CD8-positive, alpha-beta memory T cell (primary cell): ENCODE measurements around the gene OR10P1. TPM values are rescaled to one million over a fixed set of nuclear protein-coding genes. Genes with fewer than 3 reads are reported as not detected.

Experiments used
- CTCF ChIA-PET: fragments of 350-600 bp; sonication (Branson Sonifier 250); formaldehyde crosslinking; loops from one replicate; lab custom pipeline; 2021; ENCODE audit warnings: antibody characterized with exemption; lab: Charles Lee
- POLR2A ChIA-PET: fragments of 350-600 bp; sonication (Branson Sonifier 250); formaldehyde crosslinking; loops from one replicate; lab custom pipeline; 2021; ENCODE audit warnings: antibody characterized with exemption; lab: Charles Lee
- DNase-seq, 5 donors: peaks; one replicate each; pipeline versions ENCODE4 v3.0.0 to v3.0.0-alpha.2; 2020 to 2022; ENCODE audit warnings: mixed read lengths in 1 of 5
- H3K27ac ChIP-seq: one replicate; pipeline ENCODE4 v1.7.0; 2013; ENCODE audit warnings: low read depth, mild to moderate bottlenecking, low read length, moderate library complexity
- H3K27me3 ChIP-seq: 2 replicates; pipeline ENCODE4 v1.7.0; 2013; ENCODE audit warnings: low read length, mild to moderate bottlenecking; ENCODE audit not compliant: insufficient read depth, poor library complexity, severe bottlenecking
- H3K36me3 ChIP-seq: 2 replicates; pipeline ENCODE4 v1.7.0; 2013; ENCODE audit warnings: mild to moderate bottlenecking, low read length, moderate library complexity; ENCODE audit not compliant: insufficient read depth
- H3K4me1 ChIP-seq: 2 replicates; pipeline ENCODE4 v1.7.0; 2013; ENCODE audit warnings: mild to moderate bottlenecking, low read length, moderate library complexity; ENCODE audit not compliant: insufficient read depth
- H3K4me3 ChIP-seq: 2 replicates; pipeline ENCODE4 v1.7.0; 2013; ENCODE audit warnings: mild to moderate bottlenecking, low read length
- H3K9me3 ChIP-seq: 2 replicates; pipeline ENCODE4 v1.7.0; 2013; ENCODE audit warnings: mild to moderate bottlenecking, low read length
- H3K27ac Mint-ChIP-seq, 8 donors: one replicate each; pipeline ENCODE4 v1.8.0; 2020 to 2021; ENCODE audit warnings: mixed read lengths in 8 of 8, mild to moderate bottlenecking in 6 of 8, inconsistent platforms in 3 of 8, moderate library complexity in 3 of 8
- H3K27me3 Mint-ChIP-seq, 2 donors: one replicate each; pipeline ENCODE4 v1.8.0; 2020 to 2021; ENCODE audit warnings: mixed read lengths in 2 of 2, mild to moderate bottlenecking in 1 of 2, moderate library complexity in 1 of 2
- H3K36me3 Mint-ChIP-seq, 3 donors: one replicate each; pipeline ENCODE4 v1.8.0; 2020 to 2021; ENCODE audit warnings: mixed read lengths in 3 of 3, inconsistent platforms in 1 of 3, mild to moderate bottlenecking in 1 of 3
- H3K4me1 Mint-ChIP-seq, 3 donors: one replicate each; pipeline ENCODE4 v1.8.0; 2020 to 2021; ENCODE audit warnings: mixed read lengths in 3 of 3, inconsistent platforms in 1 of 3, mild to moderate bottlenecking in 1 of 3
- H3K4me3 Mint-ChIP-seq, 7 donors: one replicate each; pipeline ENCODE4 v1.8.0; 2020 to 2021; ENCODE audit warnings: mixed read lengths in 7 of 7, mild to moderate bottlenecking in 6 of 7, moderate library complexity in 4 of 7, inconsistent platforms in 2 of 7
- H3K9me3 Mint-ChIP-seq, 5 donors: one replicate each; pipeline ENCODE4 v1.8.0; 2020 to 2022; ENCODE audit warnings: mixed read lengths in 5 of 5, mild to moderate bottlenecking in 3 of 5, moderate library complexity in 2 of 5, inconsistent platforms in 1 of 5
- polyA plus RNA-seq: library from polyadenylated mRNA; unstranded; fragments of 300-500 nt; fragmentation: Illumina TruSeq; gene quantifications from one replicate; pipeline ENCODE4 v1.2.3, GENCODE V29; 2021
- total RNA-seq, 2 experiments: library from RNA; stranded (reverse); gene quantifications; one replicate each; pipeline ENCODE4 v1.2.3, GENCODE V29; 2021

OR10P1 gene
- total and polyA plus RNA-seq, 3 experiments from 2014 or later = not detected

GRCh38 chr12:55681142-55682077 lies 44.7 kb downstream of the OR10P1 start:
- peaks cover 5 to 13% (median 8%) of the 10 kb centered on the region in 3 donors for H3K4me1 Mint-ChIP-seq
- Histone ChIP-seq H3K9me3 (no peaks in the 10 kb centered on the region), H3K36me3 (no peaks in the 10 kb centered on the region), H3K27me3 (peaks cover 6% of the 10 kb centered on the region), H3K4me1 (no peaks in the 10 kb centered on the region), H3K27ac (no peak overlapping the region), H3K4me3 (no peak overlapping the region)
- ChIA-PET POLR2A (interaction anchor here (0.6 kb wide), 1 partner anchor 1964 kb away, joined by 3 read pairs; no protein-coding TSS in a partner anchor), CTCF (no interaction called here)
- peak overlapping the region in 1 of 8 donors; percentile 52 for H3K27ac Mint-ChIP-seq
- no peak for DNase-seq
- H3K9me3 Mint-ChIP-seq = no peaks in the 10 kb centered on the region
- H3K36me3 Mint-ChIP-seq = no peaks in the 10 kb centered on the region
- peak overlapping the region in 1 of 7 donors; percentile 41 for H3K4me3 Mint-ChIP-seq
- peaks cover 18 to 48% of the 10 kb centered on the region in 2 donors for H3K27me3 Mint-ChIP-seq

- H3K4me1 ChIP-seq = no peaks in the 10 kb centered on the region
- DNase-seq = no peak
- peaks cover 6% of the 10 kb centered on the region for H3K27me3 ChIP-seq
- no peaks in the 10 kb centered on the region for H3K9me3 ChIP-seq
- CTCF ChIA-PET = no interaction called here
- no peak overlapping the region for H3K4me3 ChIP-seq
- POLR2A ChIA-PET = interaction anchor here (0.6 kb wide), 2 partner anchors 32 to 1963 kb away, joined by 3 read pairs; no protein-coding TSS in a partner anchor
- H3K4me1 Mint-ChIP-seq = peaks cover 10 to 18% (median 12%) of the 10 kb centered on the region in 3 donors
- no peaks in the 10 kb centered on the region for H3K36me3 ChIP-seq
- peaks cover 18 to 48% of the 10 kb centered on the region in 2 donors for H3K27me3 Mint-ChIP-seq
- H3K36me3 Mint-ChIP-seq = no peaks in the 10 kb centered on the region
- peak overlapping the region in 1 of 7 donors; percentile 61 for H3K4me3 Mint-ChIP-seq
- no peak overlapping the region for H3K27ac ChIP-seq
- H3K9me3 Mint-ChIP-seq = no peaks in the 10 kb centered on the region
- no peak overlapping the region for H3K27ac Mint-ChIP-seq
Observed at GRCh38 chr12:55682087-55682796, 45.5 kb downstream of the OR10P1 start.

- no peaks in the 10 kb centered on the region for H3K36me3 Mint-ChIP-seq
- no peak overlapping the region for H3K4me3 ChIP-seq
- CTCF ChIA-PET = no interaction called here
- peak in 1 of 5 donors; percentile 17 for DNase-seq
- H3K4me1 Mint-ChIP-seq = peaks cover 15 to 22% (median 15%) of the 10 kb centered on the region in 3 donors
- no peaks in the 10 kb centered on the region for H3K9me3 ChIP-seq
- H3K36me3 ChIP-seq = no peaks in the 10 kb centered on the region
- peaks cover 18 to 47% of the 10 kb centered on the region in 2 donors for H3K27me3 Mint-ChIP-seq
- H3K4me1 ChIP-seq = peaks cover 5% of the 10 kb centered on the region
- H3K27ac Mint-ChIP-seq = no peak overlapping the region
- H3K27ac ChIP-seq = no peak overlapping the region
- POLR2A ChIA-PET = no interaction called here
- no peaks in the 10 kb centered on the region for H3K9me3 Mint-ChIP-seq
- no peak overlapping the region for H3K4me3 Mint-ChIP-seq
- H3K27me3 ChIP-seq = peaks cover 6% of the 10 kb centered on the region
Observed at GRCh38 chr12:55683676-55684075, 47.0 kb downstream of the OR10P1 start.

GRCh38 chr12:55684761-55685370 lies 48.2 kb downstream of the OR10P1 start:
- Histone ChIP-seq H3K4me3 (no peak overlapping the region), H3K4me1 (peaks cover 5% of the 10 kb centered on the region), H3K36me3 (no peaks in the 10 kb centered on the region), H3K27me3 (peaks cover 6% of the 10 kb centered on the region), H3K9me3 (no peaks in the 10 kb centered on the region), H3K27ac (no peak overlapping the region)
- H3K36me3 Mint-ChIP-seq = no peaks in the 10 kb centered on the region
- peaks cover 8 to 35% of the 10 kb centered on the region in 2 donors for H3K27me3 Mint-ChIP-seq
- ChIA-PET POLR2A (no interaction called here), CTCF (no interaction called here)
- no peak overlapping the region for H3K4me3 Mint-ChIP-seq
- peak overlapping the region in 1 of 8 donors; percentile 47 for H3K27ac Mint-ChIP-seq
- no peaks in the 10 kb centered on the region for H3K9me3 Mint-ChIP-seq
- H3K4me1 Mint-ChIP-seq = peaks cover 15 to 22% (median 15%) of the 10 kb centered on the region in 3 donors
- peak in 1 of 5 donors; percentile 44 for DNase-seq

- H3K4me3 Mint-ChIP-seq = no peak overlapping the region
- H3K4me1 Mint-ChIP-seq = peaks cover 15 to 22% (median 15%) of the 10 kb centered on the region in 3 donors
- H3K9me3 Mint-ChIP-seq = no peaks in the 10 kb centered on the region
- Histone ChIP-seq H3K27me3 (peaks cover 6% of the 10 kb centered on the region), H3K36me3 (no peaks in the 10 kb centered on the region), H3K4me1 (peaks cover 5% of the 10 kb centered on the region), H3K9me3 (no peaks in the 10 kb centered on the region), H3K4me3 (no peak overlapping the region), H3K27ac (no peak overlapping the region)
- no peak for DNase-seq
- H3K27ac Mint-ChIP-seq = peak overlapping the region in 1 of 8 donors; percentile 38
- H3K36me3 Mint-ChIP-seq = no peaks in the 10 kb centered on the region
- peaks cover 7 to 27% of the 10 kb centered on the region in 2 donors for H3K27me3 Mint-ChIP-seq
- CTCF ChIA-PET = no interaction called here
- POLR2A ChIA-PET = no interaction called here
Observed at GRCh38 chr12:55685671-55686070, 49.0 kb downstream of the OR10P1 start.

- Mint-ChIP-seq H3K27ac (no peak overlapping the region), H3K27me3 (peaks cover 5 to 19% of the 10 kb centered on the region in 2 donors), H3K9me3 (no peaks in the 10 kb centered on the region), H3K4me3 (no peak overlapping the region), H3K36me3 (no peaks in the 10 kb centered on the region), H3K4me1 (peaks cover 9 to 14% (median 10%) of the 10 kb centered on the region in 3 donors)
- no peaks in the 10 kb centered on the region for H3K9me3 ChIP-seq
- H3K27me3 ChIP-seq = peaks cover 6% of the 10 kb centered on the region
- ChIA-PET POLR2A (no interaction called here), CTCF (no interaction called here)
- no peak overlapping the region for H3K4me3 ChIP-seq
- H3K27ac ChIP-seq = no peak overlapping the region
- DNase-seq = peak in 1 of 5 donors; percentile 9
- peaks cover 5% of the 10 kb centered on the region for H3K4me1 ChIP-seq
- no peaks in the 10 kb centered on the region for H3K36me3 ChIP-seq
Observed at GRCh38 chr12:55686366-55687010, 49.8 kb downstream of the OR10P1 start.
